Caco-2 (cell line): Measurements from ENCODE around the gene INAFM2. TPM values are rescaled to one million over a fixed set of nuclear protein-coding genes. Genes with fewer than 3 reads are reported as not detected.

Source experiments
- BruUV-seq: library from RNA; stranded (reverse); fragments of 400-500 nt; replicated peaks from 2 replicates; lab custom pipeline; 2021; lab: Mats Ljungman, UMichigan
- CTCF ChIA-PET: fragments of 300-600 bp; sonication (Branson Sonifier 250); formaldehyde crosslinking; loops from one replicate; lab custom pipeline; 2022; ENCODE audit warnings: antibody characterized with exemption; lab: Charles Lee
- POLR2A ChIA-PET: fragments of 300-600 bp; sonication (Branson Sonifier 250); formaldehyde crosslinking; loops from one replicate; lab custom pipeline; 2022; ENCODE audit warnings: antibody characterized with exemption; lab: Charles Lee
- DNase-seq, 2 experiments: peaks; one replicate each; pipeline versions ENCODE4 v3.0.0 to v3.0.0-alpha.2; 2020 to 2022
- H3K27me3 ChIP-seq: replicated peaks from 2 replicates; pipeline ENCODE4 v1.6.0; 2011; ENCODE audit warnings: low read length; ENCODE audit not compliant: control insufficient read depth, insufficient read depth
- H3K36me3 ChIP-seq: 2 replicates; pipeline ENCODE4 v1.5.1; 2011; ENCODE audit warnings: low read length; ENCODE audit not compliant: control insufficient read depth, insufficient read depth
- H3K4me1 ChIP-seq: fragments of 250-450 bp; sonication (Bioruptor Pico); 2 replicates; pipeline ENCODE4 v1.5.1; 2020; ENCODE audit warnings: mild to moderate bottlenecking
- H3K4me3 ChIP-seq: 2 replicates; pipeline ENCODE4 v1.5.1; 2011; ENCODE audit warnings: low read depth, mild to moderate bottlenecking, control low read depth, low read length
- H3K9me3 ChIP-seq: fragments of 250-450 bp; sonication (Bioruptor Pico); 2 replicates; pipeline ENCODE4 v1.5.1; 2020; ENCODE audit warnings: mild to moderate bottlenecking, moderate library complexity
- H3K27ac Mint-ChIP-seq: one replicate; pipeline ENCODE4 v1.8.0; 2022; ENCODE audit warnings: mixed read lengths; ENCODE audit not compliant: unreplicated experiment
- H3K27me3 Mint-ChIP-seq: one replicate; pipeline ENCODE4 v1.8.0; 2022; ENCODE audit warnings: mixed read lengths; ENCODE audit not compliant: insufficient read depth, unreplicated experiment
- H3K36me3 Mint-ChIP-seq: one replicate; pipeline ENCODE4 v1.8.0; 2022; ENCODE audit warnings: mild to moderate bottlenecking, mixed read lengths; ENCODE audit not compliant: insufficient read depth, unreplicated experiment
- H3K4me1 Mint-ChIP-seq: one replicate; pipeline ENCODE4 v1.8.0; 2022; ENCODE audit warnings: low read depth, mixed read lengths; ENCODE audit not compliant: unreplicated experiment
- H3K4me3 Mint-ChIP-seq: one replicate; pipeline ENCODE4 v1.8.0; 2022; ENCODE audit warnings: mild to moderate bottlenecking, moderate library complexity, mixed read lengths; ENCODE audit not compliant: unreplicated experiment
- H3K9me3 Mint-ChIP-seq: one replicate; pipeline ENCODE4 v1.8.0; 2022; ENCODE audit warnings: mixed read lengths; ENCODE audit not compliant: unreplicated experiment
- CTCF ChIP-seq, 2 experiments: fragments of 200-600 bp in 1 of 2; IDR thresholded peaks; 1 replicate in 1 of 2; 2 replicates in 1 of 2; pipeline versions ENCODE4 v1.5.1 to v1.8.0; 2011 to 2022; ENCODE audit warnings: antibody characterized with exemption in 1 of 2, control low read depth in 1 of 2, inconsistent platforms in 1 of 2, low read depth in 1 of 2, low read length in 1 of 2, mild to moderate bottlenecking in 1 of 2, moderate library complexity in 1 of 2; ENCODE audit not compliant: insufficient read depth in 1 of 2, severe bottlenecking in 1 of 2, unreplicated experiment in 1 of 2
- intact Hi-C: fragments of 100-400 bp; cut with micrococcal nuclease; formaldehyde crosslinking; loops from one replicate; pipeline ENCODE4 v1.10.0; 2022; ENCODE audit not compliant: unreplicated experiment
- total RNA-seq: library from RNA; stranded (reverse); gene quantifications from 2 replicates; pipeline ENCODE4 v1.2.3, GENCODE V29; 2022

INAFM2 gene
- total RNA-seq, 1 experiment from 2014 or later, result 13.4 TPM

GRCh38 chr15:40309344-40309862 lies 14.1 kb upstream of the INAFM2 start:
- Histone ChIP-seq H3K4me3 (no peak overlapping the region), H3K4me1 (no peaks in the 10 kb centered on the region), H3K36me3 (no peaks in the 10 kb centered on the region), H3K9me3 (no peaks in the 10 kb centered on the region), H3K27me3 (no peaks in the 10 kb centered on the region)
- Mint-ChIP-seq H3K27me3 (peaks cover 3% of the 10 kb centered on the region), H3K9me3 (no peaks in the 10 kb centered on the region), H3K4me1 (no peaks in the 10 kb centered on the region), H3K36me3 (no peaks in the 10 kb centered on the region), H3K4me3 (no peak overlapping the region), H3K27ac (no peak overlapping the region)
- CTCF ChIA-PET, result interaction anchor here (0.9 to 4.2 kb wide), 10 partner anchors 8 to 34 kb away, joined by 3 to 34 read pairs (median 6); partner anchors contain the start of gene INAFM2
- POLR2A ChIA-PET, result no interaction called here
- intact Hi-C loops, result no loop called here
- TF ChIP-seq CTCF (IDR thresholded peaks at IDR 0.05; ENCODE audit: insufficient read depth in 1 of 2, low read depth in 1 of 2, low read length in 1 of 2, severe bottlenecking in 1 of 2, unreplicated experiment in 1 of 2), result no peak
- no TSS peak for BruUV-seq
- DNase-seq, result no peak

- intact Hi-C loops, result loop anchor here (1.0 kb wide), 2 partner anchors 10 to 31 kb away; no protein-coding TSS in a partner anchor
- Mint-ChIP-seq H3K36me3 (no peaks in the 10 kb centered on the region), H3K9me3 (no peaks in the 10 kb centered on the region), H3K4me3 (no peak overlapping the region), H3K27ac (no peak overlapping the region), H3K27me3 (peaks cover 3% of the 10 kb centered on the region), H3K4me1 (no peaks in the 10 kb centered on the region)
- H3K4me1 ChIP-seq, result no peaks in the 10 kb centered on the region
- no TSS peak for BruUV-seq
- ChIA-PET CTCF (interaction anchor here (0.9 to 4.2 kb wide), 9 partner anchors 9 to 35 kb away, joined by 3 to 34 read pairs (median 6); partner anchors contain the start of gene INAFM2), POLR2A (no interaction called here)
- DNase-seq, result peak; percentile 57 to 75
- no peaks in the 10 kb centered on the region for H3K36me3 ChIP-seq
- no peak overlapping the region for H3K4me3 ChIP-seq
- H3K27me3 ChIP-seq, result no peaks in the 10 kb centered on the region
- H3K9me3 ChIP-seq, result no peaks in the 10 kb centered on the region
- peak; percentile 72 to 74 for TF ChIP-seq CTCF (IDR thresholded peaks at IDR 0.05; ENCODE audit: insufficient read depth in 1 of 2, low read depth in 1 of 2, low read length in 1 of 2, severe bottlenecking in 1 of 2, unreplicated experiment in 1 of 2)
These were observed 13.2 kb upstream of the INAFM2 start for GRCh38 chr15:40310001-40310959.

- CTCF ChIA-PET, result interaction anchor here (0.9 to 4.2 kb wide), 4 partner anchors 22 to 111 kb away, joined by 4 to 34 read pairs (median 6); no protein-coding TSS in a partner anchor
- Histone ChIP-seq H3K27me3 (no peaks in the 10 kb centered on the region), H3K36me3 (no peaks in the 10 kb centered on the region), H3K4me1 (no peaks in the 10 kb centered on the region), H3K4me3 (no peak overlapping the region), H3K9me3 (no peaks in the 10 kb centered on the region)
- no peaks in the 10 kb centered on the region for H3K4me1 Mint-ChIP-seq
- POLR2A ChIA-PET, result no interaction called here
- peaks cover 9% of the 10 kb centered on the region for H3K27me3 Mint-ChIP-seq
- H3K9me3 Mint-ChIP-seq, result no peaks in the 10 kb centered on the region
- no peak overlapping the region for H3K4me3 Mint-ChIP-seq
- H3K27ac Mint-ChIP-seq, result no peak overlapping the region
- DNase-seq, result no peak
- intact Hi-C loops, result loop anchor here (1.0 kb wide), 2 partner anchors 9 to 32 kb away; no protein-coding TSS in a partner anchor
- H3K36me3 Mint-ChIP-seq, result no peaks in the 10 kb centered on the region
- no peak for TF ChIP-seq CTCF (IDR thresholded peaks at IDR 0.05; ENCODE audit: insufficient read depth in 1 of 2, low read depth in 1 of 2, low read length in 1 of 2, severe bottlenecking in 1 of 2, unreplicated experiment in 1 of 2)
- BruUV-seq, result no TSS peak
These were observed 12.5 kb upstream of the INAFM2 start for GRCh38 chr15:40310993-40311392.
